ENCODE measurements around the gene EMCN.
A peak's percentile ranks its signal among the peaks of the same experiment; 100 is the strongest.

DNA sequence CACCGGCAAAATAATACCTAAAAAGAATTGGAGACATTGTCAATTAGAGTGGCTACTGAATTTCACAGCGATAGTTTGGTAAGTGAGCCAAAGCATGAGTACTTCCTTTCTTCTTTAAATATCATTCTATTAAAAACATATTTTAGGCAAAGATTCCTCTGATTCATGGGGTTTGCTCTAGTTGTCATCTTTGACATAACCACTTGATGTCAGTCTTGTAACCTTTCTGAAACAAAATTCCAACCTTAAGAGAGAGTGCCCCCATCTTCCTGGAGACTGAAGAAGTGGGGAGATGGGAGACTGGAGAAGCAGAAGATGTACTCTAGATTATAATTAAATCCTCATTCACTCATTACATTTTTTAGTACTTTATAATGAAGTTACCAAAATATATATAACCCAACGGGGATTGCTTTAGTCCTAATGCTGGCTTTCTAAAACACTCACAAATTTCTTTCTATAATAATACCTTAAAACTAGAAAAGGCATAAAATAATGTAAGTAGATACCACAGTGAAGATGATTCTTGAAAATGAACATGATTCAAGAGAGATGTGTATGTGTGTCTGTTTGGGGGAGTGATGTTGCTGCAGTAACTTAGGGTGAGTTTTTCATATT lies 96.4 kb downstream of the EMCN start:
- TF ChIP-seq, protein P1, sequence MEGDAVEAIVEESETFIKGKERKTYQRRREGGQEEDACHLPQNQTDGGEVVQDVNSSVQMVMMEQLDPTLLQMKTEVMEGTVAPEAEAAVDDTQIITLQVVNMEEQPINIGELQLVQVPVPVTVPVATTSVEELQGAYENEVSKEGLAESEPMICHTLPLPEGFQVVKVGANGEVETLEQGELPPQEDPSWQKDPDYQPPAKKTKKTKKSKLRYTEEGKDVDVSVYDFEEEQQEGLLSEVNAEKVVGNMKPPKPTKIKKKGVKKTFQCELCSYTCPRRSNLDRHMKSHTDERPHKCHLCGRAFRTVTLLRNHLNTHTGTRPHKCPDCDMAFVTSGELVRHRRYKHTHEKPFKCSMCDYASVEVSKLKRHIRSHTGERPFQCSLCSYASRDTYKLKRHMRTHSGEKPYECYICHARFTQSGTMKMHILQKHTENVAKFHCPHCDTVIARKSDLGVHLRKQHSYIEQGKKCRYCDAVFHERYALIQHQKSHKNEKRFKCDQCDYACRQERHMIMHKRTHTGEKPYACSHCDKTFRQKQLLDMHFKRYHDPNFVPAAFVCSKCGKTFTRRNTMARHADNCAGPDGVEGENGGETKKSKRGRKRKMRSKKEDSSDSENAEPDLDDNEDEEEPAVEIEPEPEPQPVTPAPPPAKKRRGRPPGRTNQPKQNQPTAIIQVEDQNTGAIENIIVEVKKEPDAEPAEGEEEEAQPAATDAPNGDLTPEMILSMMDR (IDR thresholded peaks at IDR 0.05): peak in 6 of 7 experiments; percentile 32 to 63 (median 52)
- no peak for TF ChIP-seq POLR2A (IDR thresholded peaks at IDR 0.05)

Measured in body of pancreas (tissue), 4 donors.